HEK293 (cell line): ENCODE data around the gene PRSS22.

Experiments
- EGR2 ChIP-seq: fragments of 450-650 bp; formaldehyde crosslinking; IDR thresholded peaks from 2 replicates; pipeline ENCODE4 v1.5.1; 2016; ENCODE audit warnings: low read depth, missing biosample characterization, missing genetic modification characterization
- HOXA7 ChIP-seq: sonication (generic); formaldehyde crosslinking; IDR thresholded peaks from 2 replicates; pipeline ENCODE4 v1.8.1; 2022; ENCODE audit warnings: missing genetic modification reagents, borderline replicate concordance
- HOXC10 ChIP-seq: sonication (generic); formaldehyde crosslinking; IDR thresholded peaks from 2 replicates; pipeline ENCODE4 v1.8.1; 2023; ENCODE audit warnings: mild to moderate bottlenecking, missing genetic modification reagents
- KLF1 ChIP-seq: fragments of 450-650 bp; formaldehyde crosslinking; IDR thresholded peaks from 2 replicates; pipeline ENCODE4 v1.5.1; 2016; ENCODE audit warnings: missing biosample characterization, missing genetic modification characterization
- KLF7 ChIP-seq: fragments of 450-650 bp; formaldehyde crosslinking; IDR thresholded peaks from 2 replicates; pipeline ENCODE4 v1.5.1; 2016; ENCODE audit warnings: missing biosample characterization, missing genetic modification characterization, borderline replicate concordance
- MEIS1 ChIP-seq: sonication (generic); formaldehyde crosslinking; IDR thresholded peaks from 2 replicates; pipeline ENCODE4 v1.8.1; 2022; ENCODE audit warnings: missing genetic modification reagents, mild to moderate bottlenecking, borderline replicate concordance
- YY1 ChIP-seq: fragments of 450-650 bp; formaldehyde crosslinking; IDR thresholded peaks from 2 replicates; pipeline ENCODE4 v1.5.1; 2018; ENCODE audit warnings: missing biosample characterization, missing genetic modification characterization
- ZNF16 ChIP-seq: fragments of 450-650 bp; formaldehyde crosslinking; IDR thresholded peaks from 2 replicates; pipeline ENCODE4 v1.5.1; 2016; ENCODE audit warnings: low read depth, missing biosample characterization, missing genetic modification characterization
- ZNF391 ChIP-seq: fragments of 450-650 bp; formaldehyde crosslinking; IDR thresholded peaks from 2 replicates; pipeline ENCODE4 v1.5.1; 2016; ENCODE audit warnings: low read depth, missing biosample characterization, missing genetic modification characterization, borderline replicate concordance
- ZNF394 ChIP-seq: fragments of 450-650 bp; formaldehyde crosslinking; IDR thresholded peaks from 2 replicates; pipeline ENCODE4 v1.5.1; 2016; ENCODE audit warnings: missing biosample characterization, missing genetic modification characterization, mild to moderate bottlenecking, moderate library complexity, borderline replicate concordance
- ZNF501 ChIP-seq: fragments of 450-650 bp; formaldehyde crosslinking; IDR thresholded peaks from 2 replicates; pipeline ENCODE4 v1.5.1; 2016; ENCODE audit warnings: missing biosample characterization, missing genetic modification characterization
- ZNF549 ChIP-seq: fragments of 450-650 bp; IDR thresholded peaks from 2 replicates; pipeline ENCODE4 v1.5.1; 2018; ENCODE audit warnings: missing biosample characterization, missing genetic modification characterization, mild to moderate bottlenecking, inconsistent platforms, moderate library complexity
- ZNF610 ChIP-seq: fragments of 450-650 bp; formaldehyde crosslinking; IDR thresholded peaks from 2 replicates; pipeline ENCODE4 v1.5.1; 2016; ENCODE audit warnings: missing biosample characterization, missing genetic modification characterization, borderline replicate concordance
- ZNF670 ChIP-seq: fragments of 450-650 bp; formaldehyde crosslinking; IDR thresholded peaks from 2 replicates; pipeline ENCODE4 v1.5.1; 2016; ENCODE audit warnings: missing biosample characterization, missing genetic modification characterization, low read depth
- ZNF677 ChIP-seq: fragments of 450-650 bp; IDR thresholded peaks from 2 replicates; pipeline ENCODE4 v1.5.0; 2018; ENCODE audit warnings: missing biosample characterization, mild to moderate bottlenecking, missing genetic modification characterization, moderate library complexity
- ZNF747 ChIP-seq: fragments of 450-650 bp; formaldehyde crosslinking; IDR thresholded peaks from 2 replicates; pipeline ENCODE4 v1.5.1; 2016; ENCODE audit warnings: missing biosample characterization, missing genetic modification characterization
- ZNF785 ChIP-seq: fragments of 450-650 bp; formaldehyde crosslinking; IDR thresholded peaks from 2 replicates; pipeline ENCODE4 v1.5.1; 2016; ENCODE audit warnings: missing biosample characterization, missing genetic modification characterization
- TF ChIP-seq, protein P1 (sequence below): fragments of 450-650 bp; formaldehyde crosslinking; IDR thresholded peaks from 2 replicates; pipeline ENCODE4 v1.5.1; 2016; ENCODE audit warnings: missing biosample characterization, missing genetic modification characterization
- TF ChIP-seq, protein P2 (sequence below): fragments of 450-650 bp; formaldehyde crosslinking; IDR thresholded peaks from 2 replicates; pipeline ENCODE4 v1.5.1; 2016; ENCODE audit warnings: missing biosample characterization, missing genetic modification characterization
- TF ChIP-seq, protein P3 (sequence below): fragments of 450-650 bp; formaldehyde crosslinking; optimal IDR thresholded peaks from 2 replicates; pipeline ENCODE3; 2016; ENCODE audit warnings: missing biosample characterization, mild to moderate bottlenecking, missing genetic modification characterization
- TF ChIP-seq, protein P4 (sequence below): fragments of 450-650 bp; formaldehyde crosslinking; IDR thresholded peaks from 2 replicates; pipeline ENCODE4 v1.5.1; 2016; ENCODE audit warnings: missing biosample characterization, missing genetic modification characterization
- TF ChIP-seq, protein P5 (sequence below): fragments of 450-650 bp; formaldehyde crosslinking; IDR thresholded peaks from 2 replicates; pipeline ENCODE4 v1.5.1; 2016; ENCODE audit warnings: missing biosample characterization, missing genetic modification characterization
- TF ChIP-seq, protein P6 (sequence below): fragments of 450-650 bp; formaldehyde crosslinking; conservative IDR thresholded peaks from 2 replicates; pipeline ENCODE4 v1.5.1; 2016; ENCODE audit warnings: low read depth, missing biosample characterization, missing genetic modification characterization

The PRSS22 gene

DNA sequence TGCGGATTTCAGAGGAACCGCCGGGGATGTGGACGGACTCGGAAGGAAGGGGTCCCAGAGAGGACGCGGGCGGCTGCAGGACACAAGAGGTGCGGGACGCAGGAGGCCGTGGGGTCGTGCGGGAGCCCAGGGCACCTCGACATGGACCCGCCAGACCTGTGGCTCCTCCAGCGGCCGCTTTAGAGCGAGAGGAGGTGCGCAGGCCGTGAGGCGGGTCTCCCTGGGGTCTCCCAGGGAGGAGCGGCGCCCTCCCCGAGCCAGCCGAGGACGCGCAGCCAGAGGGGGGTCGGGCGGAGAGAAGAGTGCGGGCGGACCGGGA is 46.9 kb upstream of the PRSS22 start (continued):
- TF ChIP-seq YY1 (no peak), HOXA7 (CRISPR knock-in tag) (no peak), HOXC10 (CRISPR knock-in tag) (no peak), ZNF16 (tag by site-specific recombination) (no peak), KLF7 (tag by site-specific recombination) (no peak), MEIS1 (CRISPR knock-in tag) (no peak), ZNF785 (0 out of 2 replicates have a peak, but pooled peaks have one; percentile 19), ZNF549 (no peak), ZNF677 (0 out of 2 replicates have a peak, but pooled peaks have one; percentile 16), ZNF747 (tag by site-specific recombination) (no peak), KLF1 (no peak), EGR2 (tag by site-specific recombination) (no peak), ZNF394 (tag by site-specific recombination) (0 out of 2 replicates have a peak, but pooled peaks have one; percentile 51), ZNF610 (0 out of 2 replicates have a peak, but pooled peaks have one; percentile 64), ZNF391 (tag by site-specific recombination) (peak; percentile 91; the same call in 1 of the 2 replicates), ZNF670 (no peak), ZNF501 (peak; percentile 61; the same call in 1 of the 2 replicates)
- TF ChIP-seq, protein P1, sequence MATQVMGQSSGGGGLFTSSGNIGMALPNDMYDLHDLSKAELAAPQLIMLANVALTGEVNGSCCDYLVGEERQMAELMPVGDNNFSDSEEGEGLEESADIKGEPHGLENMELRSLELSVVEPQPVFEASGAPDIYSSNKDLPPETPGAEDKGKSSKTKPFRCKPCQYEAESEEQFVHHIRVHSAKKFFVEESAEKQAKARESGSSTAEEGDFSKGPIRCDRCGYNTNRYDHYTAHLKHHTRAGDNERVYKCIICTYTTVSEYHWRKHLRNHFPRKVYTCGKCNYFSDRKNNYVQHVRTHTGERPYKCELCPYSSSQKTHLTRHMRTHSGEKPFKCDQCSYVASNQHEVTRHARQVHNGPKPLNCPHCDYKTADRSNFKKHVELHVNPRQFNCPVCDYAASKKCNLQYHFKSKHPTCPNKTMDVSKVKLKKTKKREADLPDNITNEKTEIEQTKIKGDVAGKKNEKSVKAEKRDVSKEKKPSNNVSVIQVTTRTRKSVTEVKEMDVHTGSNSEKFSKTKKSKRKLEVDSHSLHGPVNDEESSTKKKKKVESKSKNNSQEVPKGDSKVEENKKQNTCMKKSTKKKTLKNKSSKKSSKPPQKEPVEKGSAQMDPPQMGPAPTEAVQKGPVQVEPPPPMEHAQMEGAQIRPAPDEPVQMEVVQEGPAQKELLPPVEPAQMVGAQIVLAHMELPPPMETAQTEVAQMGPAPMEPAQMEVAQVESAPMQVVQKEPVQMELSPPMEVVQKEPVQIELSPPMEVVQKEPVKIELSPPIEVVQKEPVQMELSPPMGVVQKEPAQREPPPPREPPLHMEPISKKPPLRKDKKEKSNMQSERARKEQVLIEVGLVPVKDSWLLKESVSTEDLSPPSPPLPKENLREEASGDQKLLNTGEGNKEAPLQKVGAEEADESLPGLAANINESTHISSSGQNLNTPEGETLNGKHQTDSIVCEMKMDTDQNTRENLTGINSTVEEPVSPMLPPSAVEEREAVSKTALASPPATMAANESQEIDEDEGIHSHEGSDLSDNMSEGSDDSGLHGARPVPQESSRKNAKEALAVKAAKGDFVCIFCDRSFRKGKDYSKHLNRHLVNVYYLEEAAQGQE (tag by site-specific recombination) = no peak
- TF ChIP-seq, protein P2, sequence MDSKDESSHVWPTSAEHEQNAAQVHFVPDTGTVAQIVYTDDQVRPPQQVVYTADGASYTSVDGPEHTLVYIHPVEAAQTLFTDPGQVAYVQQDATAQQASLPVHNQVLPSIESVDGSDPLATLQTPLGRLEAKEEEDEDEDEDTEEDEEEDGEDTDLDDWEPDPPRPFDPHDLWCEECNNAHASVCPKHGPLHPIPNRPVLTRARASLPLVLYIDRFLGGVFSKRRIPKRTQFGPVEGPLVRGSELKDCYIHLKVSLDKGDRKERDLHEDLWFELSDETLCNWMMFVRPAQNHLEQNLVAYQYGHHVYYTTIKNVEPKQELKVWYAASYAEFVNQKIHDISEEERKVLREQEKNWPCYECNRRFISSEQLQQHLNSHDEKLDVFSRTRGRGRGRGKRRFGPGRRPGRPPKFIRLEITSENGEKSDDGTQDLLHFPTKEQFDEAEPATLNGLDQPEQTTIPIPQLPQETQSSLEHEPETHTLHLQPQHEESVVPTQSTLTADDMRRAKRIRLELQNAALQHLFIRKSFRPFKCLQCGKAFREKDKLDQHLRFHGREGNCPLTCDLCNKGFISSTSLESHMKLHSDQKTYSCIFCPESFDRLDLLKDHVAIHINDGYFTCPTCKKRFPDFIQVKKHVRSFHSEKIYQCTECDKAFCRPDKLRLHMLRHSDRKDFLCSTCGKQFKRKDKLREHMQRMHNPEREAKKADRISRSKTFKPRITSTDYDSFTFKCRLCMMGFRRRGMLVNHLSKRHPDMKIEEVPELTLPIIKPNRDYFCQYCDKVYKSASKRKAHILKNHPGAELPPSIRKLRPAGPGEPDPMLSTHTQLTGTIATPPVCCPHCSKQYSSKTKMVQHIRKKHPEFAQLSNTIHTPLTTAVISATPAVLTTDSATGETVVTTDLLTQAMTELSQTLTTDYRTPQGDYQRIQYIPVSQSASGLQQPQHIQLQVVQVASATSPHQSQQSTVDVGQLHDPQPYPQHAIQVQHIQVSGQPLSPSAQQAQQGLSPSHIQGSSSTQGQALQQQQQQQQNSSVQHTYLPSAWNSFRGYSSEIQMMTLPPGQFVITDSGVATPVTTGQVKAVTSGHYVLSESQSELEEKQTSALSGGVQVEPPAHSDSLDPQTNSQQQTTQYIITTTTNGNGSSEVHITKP (tag by site-specific recombination) = 0 out of 2 replicates have a peak, but pooled peaks have one; percentile 61
- TF ChIP-seq, protein P3, sequence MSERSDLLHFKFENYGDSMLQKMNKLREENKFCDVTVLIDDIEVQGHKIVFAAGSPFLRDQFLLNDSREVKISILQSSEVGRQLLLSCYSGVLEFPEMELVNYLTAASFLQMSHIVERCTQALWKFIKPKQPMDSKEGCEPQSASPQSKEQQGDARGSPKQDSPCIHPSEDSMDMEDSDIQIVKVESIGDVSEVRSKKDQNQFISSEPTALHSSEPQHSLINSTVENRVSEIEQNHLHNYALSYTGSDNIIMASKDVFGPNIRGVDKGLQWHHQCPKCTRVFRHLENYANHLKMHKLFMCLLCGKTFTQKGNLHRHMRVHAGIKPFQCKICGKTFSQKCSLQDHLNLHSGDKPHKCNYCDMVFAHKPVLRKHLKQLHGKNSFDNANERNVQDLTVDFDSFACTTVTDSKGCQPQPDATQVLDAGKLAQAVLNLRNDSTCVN (tag by site-specific recombination) = peak; percentile 81
- TF ChIP-seq, protein P4, sequence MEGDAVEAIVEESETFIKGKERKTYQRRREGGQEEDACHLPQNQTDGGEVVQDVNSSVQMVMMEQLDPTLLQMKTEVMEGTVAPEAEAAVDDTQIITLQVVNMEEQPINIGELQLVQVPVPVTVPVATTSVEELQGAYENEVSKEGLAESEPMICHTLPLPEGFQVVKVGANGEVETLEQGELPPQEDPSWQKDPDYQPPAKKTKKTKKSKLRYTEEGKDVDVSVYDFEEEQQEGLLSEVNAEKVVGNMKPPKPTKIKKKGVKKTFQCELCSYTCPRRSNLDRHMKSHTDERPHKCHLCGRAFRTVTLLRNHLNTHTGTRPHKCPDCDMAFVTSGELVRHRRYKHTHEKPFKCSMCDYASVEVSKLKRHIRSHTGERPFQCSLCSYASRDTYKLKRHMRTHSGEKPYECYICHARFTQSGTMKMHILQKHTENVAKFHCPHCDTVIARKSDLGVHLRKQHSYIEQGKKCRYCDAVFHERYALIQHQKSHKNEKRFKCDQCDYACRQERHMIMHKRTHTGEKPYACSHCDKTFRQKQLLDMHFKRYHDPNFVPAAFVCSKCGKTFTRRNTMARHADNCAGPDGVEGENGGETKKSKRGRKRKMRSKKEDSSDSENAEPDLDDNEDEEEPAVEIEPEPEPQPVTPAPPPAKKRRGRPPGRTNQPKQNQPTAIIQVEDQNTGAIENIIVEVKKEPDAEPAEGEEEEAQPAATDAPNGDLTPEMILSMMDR (tag by site-specific recombination) = peak; percentile 72
- TF ChIP-seq, protein P5, sequence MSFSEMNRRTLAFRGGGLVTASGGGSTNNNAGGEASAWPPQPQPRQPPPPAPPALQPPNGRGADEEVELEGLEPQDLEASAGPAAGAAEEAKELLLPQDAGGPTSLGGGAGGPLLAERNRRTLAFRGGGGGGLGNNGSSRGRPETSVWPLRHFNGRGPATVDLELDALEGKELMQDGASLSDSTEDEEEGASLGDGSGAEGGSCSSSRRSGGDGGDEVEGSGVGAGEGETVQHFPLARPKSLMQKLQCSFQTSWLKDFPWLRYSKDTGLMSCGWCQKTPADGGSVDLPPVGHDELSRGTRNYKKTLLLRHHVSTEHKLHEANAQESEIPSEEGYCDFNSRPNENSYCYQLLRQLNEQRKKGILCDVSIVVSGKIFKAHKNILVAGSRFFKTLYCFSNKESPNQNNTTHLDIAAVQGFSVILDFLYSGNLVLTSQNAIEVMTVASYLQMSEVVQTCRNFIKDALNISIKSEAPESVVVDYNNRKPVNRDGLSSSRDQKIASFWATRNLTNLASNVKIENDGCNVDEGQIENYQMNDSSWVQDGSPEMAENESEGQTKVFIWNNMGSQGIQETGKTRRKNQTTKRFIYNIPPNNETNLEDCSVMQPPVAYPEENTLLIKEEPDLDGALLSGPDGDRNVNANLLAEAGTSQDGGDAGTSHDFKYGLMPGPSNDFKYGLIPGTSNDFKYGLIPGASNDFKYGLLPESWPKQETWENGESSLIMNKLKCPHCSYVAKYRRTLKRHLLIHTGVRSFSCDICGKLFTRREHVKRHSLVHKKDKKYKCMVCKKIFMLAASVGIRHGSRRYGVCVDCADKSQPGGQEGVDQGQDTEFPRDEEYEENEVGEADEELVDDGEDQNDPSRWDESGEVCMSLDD (tag by site-specific recombination) = peak; percentile 65
- TF ChIP-seq, protein P6, sequence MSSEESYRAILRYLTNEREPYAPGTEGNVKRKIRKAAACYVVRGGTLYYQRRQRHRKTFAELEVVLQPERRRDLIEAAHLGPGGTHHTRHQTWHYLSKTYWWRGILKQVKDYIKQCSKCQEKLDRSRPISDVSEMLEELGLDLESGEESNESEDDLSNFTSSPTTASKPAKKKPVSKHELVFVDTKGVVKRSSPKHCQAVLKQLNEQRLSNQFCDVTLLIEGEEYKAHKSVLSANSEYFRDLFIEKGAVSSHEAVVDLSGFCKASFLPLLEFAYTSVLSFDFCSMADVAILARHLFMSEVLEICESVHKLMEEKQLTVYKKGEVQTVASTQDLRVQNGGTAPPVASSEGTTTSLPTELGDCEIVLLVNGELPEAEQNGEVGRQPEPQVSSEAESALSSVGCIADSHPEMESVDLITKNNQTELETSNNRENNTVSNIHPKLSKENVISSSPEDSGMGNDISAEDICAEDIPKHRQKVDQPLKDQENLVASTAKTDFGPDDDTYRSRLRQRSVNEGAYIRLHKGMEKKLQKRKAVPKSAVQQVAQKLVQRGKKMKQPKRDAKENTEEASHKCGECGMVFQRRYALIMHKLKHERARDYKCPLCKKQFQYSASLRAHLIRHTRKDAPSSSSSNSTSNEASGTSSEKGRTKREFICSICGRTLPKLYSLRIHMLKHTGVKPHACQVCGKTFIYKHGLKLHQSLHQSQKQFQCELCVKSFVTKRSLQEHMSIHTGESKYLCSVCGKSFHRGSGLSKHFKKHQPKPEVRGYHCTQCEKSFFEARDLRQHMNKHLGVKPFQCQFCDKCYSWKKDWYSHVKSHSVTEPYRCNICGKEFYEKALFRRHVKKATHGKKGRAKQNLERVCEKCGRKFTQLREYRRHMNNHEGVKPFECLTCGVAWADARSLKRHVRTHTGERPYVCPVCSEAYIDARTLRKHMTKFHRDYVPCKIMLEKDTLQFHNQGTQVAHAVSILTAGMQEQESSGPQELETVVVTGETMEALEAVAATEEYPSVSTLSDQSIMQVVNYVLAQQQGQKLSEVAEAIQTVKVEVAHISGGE = peak; percentile 15; the same call in 1 of the 2 replicates
